Esophagus squamous epithelium (tissue), 5 donors: ENCODE results near the gene COL24A1. TPM values are rescaled to one million over a fixed set of nuclear protein-coding genes. Genes with fewer than 3 reads are reported as not detected.

ENCODE experiments used
- DNase-seq: peaks from one replicate; lab custom pipeline; 2025; lab: John Stamatoyannopoulos, UW
- H3K27ac ChIP-seq, 4 donors: fragments of 200-600 bp; sonication (generic); one replicate each; pipeline ENCODE4 v1.5.1; 2016 to 2019; ENCODE audit warnings: mild to moderate bottlenecking in 1 of 4
- H3K27me3 ChIP-seq, 4 donors: fragments of 200-600 bp; sonication (generic); 1 replicate in 3 of 4; 2 replicates in 1 of 4; pipeline versions ENCODE4 v1.5.1 to v1.6.0; 2017 to 2021; ENCODE audit warnings: antibody characterized with exemption in 1 of 4
- H3K36me3 ChIP-seq, 3 donors: fragments of 200-600 bp; sonication (generic); one replicate each; pipeline ENCODE4 v1.5.1; 2016 to 2019
- H3K4me1 ChIP-seq, 3 donors: fragments of 200-600 bp; sonication (generic); one replicate each; pipeline ENCODE4 v1.5.1; 2017 to 2019
- H3K4me3 ChIP-seq, 4 donors: fragments of 200-600 bp; sonication (generic); 1 replicate in 3 of 4; 2 replicates in 1 of 4; pipeline ENCODE4 v1.5.1; 2016 to 2019; ENCODE audit warnings: mild to moderate bottlenecking in 2 of 4, moderate library complexity in 1 of 4
- H3K9me3 ChIP-seq, 3 donors: fragments of 200-600 bp; sonication (generic); one replicate each; pipeline ENCODE4 v1.5.1; 2016 to 2019
- POLR2A ChIP-seq, 4 donors: fragments of 450-650 bp; IDR thresholded peaks; one replicate each; pipeline ENCODE4 v1.6.1; 2017; ENCODE audit warnings: antibody characterized with exemption in 4 of 4, mild to moderate bottlenecking in 4 of 4, moderate library complexity in 3 of 4
- WGBS, 2 donors: methylation state at CpG; one replicate each; pipeline ENCODE4 v1.1.5; 2018; 5-methylcytosine and 5-hydroxymethylcytosine counted together
- intact Hi-C: fragments of 100-400 bp; cut with DNase I; formaldehyde crosslinking; loops from one replicate; pipeline ENCODE4 v1.15.0; 2022
- total RNA-seq, 4 donors: library from RNA; depleted of rRNA; stranded (reverse); fragments of >200 nt; gene quantifications; one replicate each; pipeline ENCODE4 v1.1.0, GENCODE V29; 2016
- TF ChIP-seq, protein P1 (sequence below), 6 experiments: fragments of 450-650 bp in 4 of 6; fragments of 200-600 bp in 2 of 6; sonication (generic) in 2 of 6; IDR thresholded peaks; one replicate each; pipeline ENCODE4 v1.5.1; 2016 to 2019; ENCODE audit warnings: antibody characterized with exemption in 6 of 6, mild to moderate bottlenecking in 4 of 6, moderate library complexity in 4 of 6
- donor health status: DM: yes; HTN: yes; CAD: no.

The COL24A1 gene
- total RNA-seq, 4 donors from 2014 or later: 0.15 to 0.38 TPM; not detected in 2

DNA sequence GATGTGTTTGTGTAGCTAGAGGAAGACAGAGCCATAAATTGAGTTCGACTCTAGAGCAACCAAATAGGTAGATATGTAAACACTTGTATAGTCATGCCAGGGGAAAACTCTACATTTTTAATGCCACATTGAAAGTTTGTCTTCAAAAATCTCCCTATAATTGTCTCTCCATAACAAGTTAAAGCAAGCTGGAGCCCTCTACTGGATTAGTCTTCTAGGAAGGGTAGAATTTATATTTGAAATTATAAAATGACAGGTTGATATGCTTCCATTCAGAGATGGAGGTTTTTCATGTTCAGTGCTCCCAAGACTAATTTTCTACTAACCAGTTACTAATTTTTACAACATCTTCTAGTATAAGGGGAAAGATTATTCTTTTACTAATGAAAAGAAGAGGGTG, 13.1 kb upstream of the COL24A1 start:
- no peaks in the 10 kb centered on the region for H3K4me1 ChIP-seq
- WGBS, 2 donors: 17% methylated on average over 1 of the region's 1 CpG
- H3K27me3 ChIP-seq: no peaks in the 10 kb centered on the region
- TF ChIP-seq, protein P1, sequence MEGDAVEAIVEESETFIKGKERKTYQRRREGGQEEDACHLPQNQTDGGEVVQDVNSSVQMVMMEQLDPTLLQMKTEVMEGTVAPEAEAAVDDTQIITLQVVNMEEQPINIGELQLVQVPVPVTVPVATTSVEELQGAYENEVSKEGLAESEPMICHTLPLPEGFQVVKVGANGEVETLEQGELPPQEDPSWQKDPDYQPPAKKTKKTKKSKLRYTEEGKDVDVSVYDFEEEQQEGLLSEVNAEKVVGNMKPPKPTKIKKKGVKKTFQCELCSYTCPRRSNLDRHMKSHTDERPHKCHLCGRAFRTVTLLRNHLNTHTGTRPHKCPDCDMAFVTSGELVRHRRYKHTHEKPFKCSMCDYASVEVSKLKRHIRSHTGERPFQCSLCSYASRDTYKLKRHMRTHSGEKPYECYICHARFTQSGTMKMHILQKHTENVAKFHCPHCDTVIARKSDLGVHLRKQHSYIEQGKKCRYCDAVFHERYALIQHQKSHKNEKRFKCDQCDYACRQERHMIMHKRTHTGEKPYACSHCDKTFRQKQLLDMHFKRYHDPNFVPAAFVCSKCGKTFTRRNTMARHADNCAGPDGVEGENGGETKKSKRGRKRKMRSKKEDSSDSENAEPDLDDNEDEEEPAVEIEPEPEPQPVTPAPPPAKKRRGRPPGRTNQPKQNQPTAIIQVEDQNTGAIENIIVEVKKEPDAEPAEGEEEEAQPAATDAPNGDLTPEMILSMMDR (IDR thresholded peaks at IDR 0.05): peak in 1 of 6 experiments; percentile 13
- no peak for TF ChIP-seq POLR2A (IDR thresholded peaks at IDR 0.05)
- intact Hi-C loops: no loop called here
- H3K27ac ChIP-seq: no peak overlapping the region
- no peak overlapping the region for H3K4me3 ChIP-seq
- H3K36me3 ChIP-seq: no peaks in the 10 kb centered on the region
- no peak for DNase-seq
- no peaks in the 10 kb centered on the region for H3K9me3 ChIP-seq

DNA sequence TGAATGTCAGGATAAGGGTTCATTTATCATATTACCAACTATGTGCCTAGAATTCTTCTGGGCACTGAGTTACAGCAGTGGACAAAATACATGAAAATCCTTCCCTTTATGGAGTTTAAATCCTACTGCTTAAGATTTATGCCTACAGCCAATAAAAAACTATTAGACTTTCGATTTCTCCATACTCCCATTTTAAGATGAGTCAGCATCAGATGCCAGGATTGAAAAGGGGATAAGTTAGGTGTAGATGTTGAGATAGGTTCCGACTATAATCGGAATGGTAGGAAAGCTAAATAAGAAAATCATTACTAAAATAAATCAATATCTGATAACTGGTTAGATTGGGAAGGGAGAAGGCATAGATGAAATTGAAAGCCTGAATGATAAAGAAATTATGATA, 3.2 kb upstream of the COL24A1 start:
- TF ChIP-seq, protein P1 (IDR thresholded peaks at IDR 0.05): no peak
- TF ChIP-seq POLR2A (IDR thresholded peaks at IDR 0.05): no peak
- DNase-seq: no peak
- Histone ChIP-seq H3K4me1 (peaks cover 10 to 24% (median 17%) of the 10 kb centered on the region in 3 donors), H3K36me3 (no peaks in the 10 kb centered on the region), H3K27ac (no peak overlapping the region), H3K27me3 (peaks cover 0 to 26% (median 2%) of the 10 kb centered on the region in 4 donors), H3K9me3 (no peaks in the 10 kb centered on the region), H3K4me3 (no peak overlapping the region)
- intact Hi-C loops: no loop called here
- WGBS, 2 donors: 78 to 86% methylated on average over 3 of the region's 3 CpGs

GRCh38 chr1:86155807-86156565, 586 bp downstream of the COL24A1 start:
- intact Hi-C loops: no loop called here

DNA sequence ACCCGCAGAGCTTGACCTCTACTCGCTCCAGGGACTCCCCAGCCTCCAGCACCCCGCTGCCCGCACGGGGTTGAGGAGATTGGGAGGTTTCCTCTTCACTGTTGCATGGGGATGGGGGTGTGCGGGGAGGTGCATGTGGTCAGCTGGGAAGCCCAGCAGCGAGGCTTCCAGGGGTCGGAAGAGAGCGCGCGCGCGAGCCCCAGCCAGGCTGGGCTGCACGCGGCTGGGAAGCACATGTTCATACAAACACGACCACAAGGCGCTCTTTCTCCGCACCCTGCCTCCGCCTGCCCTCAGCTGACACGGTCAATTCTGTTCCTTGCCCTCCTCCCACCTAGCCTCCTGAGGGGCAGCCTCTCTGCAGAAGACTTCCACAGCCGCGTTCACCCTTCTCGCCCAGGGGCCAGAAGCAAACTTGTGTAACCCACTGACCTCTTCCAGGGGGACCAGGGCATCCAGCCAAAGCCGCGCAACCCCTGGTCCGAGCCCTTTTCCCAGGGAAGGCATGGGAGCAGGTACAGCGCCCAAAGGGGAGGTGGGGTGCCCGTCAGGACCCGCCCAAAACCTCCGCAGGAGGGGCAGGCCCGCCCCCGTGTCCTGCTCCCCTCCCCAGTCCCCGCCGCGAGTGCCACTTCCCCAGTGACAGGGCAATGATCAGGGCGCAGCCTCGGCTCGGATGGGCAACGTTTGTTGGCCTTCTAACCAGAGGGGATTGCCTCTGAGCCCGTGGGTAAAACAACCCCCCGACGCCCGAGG, 1.3 kb downstream of the COL24A1 start:
- Histone ChIP-seq H3K4me3 (peak overlapping the region; percentile 9 to 56 (median 43)), H3K4me1 (peaks cover 11 to 29% (median 17%) of the 10 kb centered on the region in 3 donors), H3K27ac (peak overlapping the region in 1 of 4 donors; percentile 62), H3K36me3 (no peaks in the 10 kb centered on the region), H3K27me3 (peaks cover 0 to 29% (median 2%) of the 10 kb centered on the region in 4 donors), H3K9me3 (no peaks in the 10 kb centered on the region)
- DNase-seq: no peak
- WGBS, 2 donors: 0 to 20% methylated on average over 2 to 15 of the region's 43 CpGs
- no peak for TF ChIP-seq POLR2A (IDR thresholded peaks at IDR 0.05)
- TF ChIP-seq, protein P1 (IDR thresholded peaks at IDR 0.05): no peak
- intact Hi-C loops: no loop called here

More at GRCh38 chr1:86155807-86156565, 586 bp downstream of the COL24A1 start:
- no peak for DNase-seq
- 0% methylated on average over 3 to 20 of the region's 40 CpGs for WGBS, 2 donors
- Histone ChIP-seq H3K27ac (peak overlapping the region in 3 of 4 donors; percentile 33 to 63 (median 62)), H3K4me1 (peaks cover 11 to 29% (median 17%) of the 10 kb centered on the region in 3 donors), H3K9me3 (no peaks in the 10 kb centered on the region), H3K4me3 (peak overlapping the region; percentile 9 to 56 (median 43)), H3K36me3 (no peaks in the 10 kb centered on the region), H3K27me3 (peaks cover 0 to 29% (median 2%) of the 10 kb centered on the region in 4 donors)
- TF ChIP-seq, protein P1 (IDR thresholded peaks at IDR 0.05): no peak
- TF ChIP-seq POLR2A (IDR thresholded peaks at IDR 0.05): no peak
